ELR (cell line): ENCODE data around the gene CITED1.
A peak's percentile ranks its signal among the peaks of the same experiment; 100 is the strongest.

Source experiments
- DNase-seq: peaks from one replicate; pipeline ENCODE4 v3.0.0-alpha.2; 2015; ENCODE audit warnings: low read depth

CITED1 gene

DNA sequence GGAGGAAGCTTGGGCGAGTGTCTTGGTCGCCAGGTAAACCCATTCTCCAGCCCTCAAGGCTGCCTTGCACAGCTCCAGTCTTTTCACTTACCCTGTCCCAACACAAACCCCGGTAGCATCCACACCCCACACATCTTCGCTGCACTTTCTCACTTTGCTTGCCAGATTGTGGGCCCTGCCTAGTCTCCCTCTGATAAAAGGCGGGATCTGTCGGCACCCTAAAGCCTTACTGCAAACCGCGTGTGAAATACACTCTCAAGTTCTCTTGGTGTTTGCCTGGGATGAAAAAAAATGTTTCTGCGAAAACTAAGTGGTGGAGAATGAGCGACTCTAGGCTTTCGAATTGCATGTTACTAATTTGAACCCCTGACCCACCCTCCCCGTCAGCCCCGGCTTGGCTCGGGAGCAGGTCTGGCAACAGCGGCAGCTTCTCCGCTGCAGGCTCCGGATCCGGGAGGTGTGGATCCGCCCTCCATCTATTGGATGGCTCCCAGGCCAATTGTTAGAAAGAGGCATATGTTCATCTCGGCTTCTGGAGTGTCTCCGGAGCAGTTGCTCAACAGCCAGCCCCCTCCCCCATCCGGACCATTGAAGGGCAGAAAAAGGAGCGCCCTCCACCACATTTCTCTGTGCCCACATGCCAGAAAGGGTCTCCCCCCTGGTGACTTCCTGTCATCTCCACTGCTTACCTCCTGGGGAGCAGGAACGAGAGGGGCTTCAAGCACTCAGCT lies 3.0 kb upstream of the CITED1 start:
- DNase-seq = peak; percentile 65

DNA sequence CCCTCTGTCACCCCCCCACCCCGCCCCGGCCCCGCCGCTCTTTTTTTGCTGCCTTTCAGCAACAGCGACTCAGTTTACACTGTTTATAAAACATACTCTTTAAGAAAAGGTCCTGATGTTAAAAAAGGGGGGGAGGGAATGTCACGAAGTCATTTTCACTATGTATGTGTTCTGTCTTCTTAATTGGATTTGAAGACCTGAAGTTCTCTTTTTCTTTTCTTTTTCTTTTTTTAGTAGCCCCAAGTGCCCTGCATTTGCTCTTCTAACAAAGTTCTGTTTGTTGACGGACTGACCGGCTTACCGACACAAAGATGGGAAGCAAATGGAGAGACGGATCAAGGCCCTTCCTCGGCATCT lies 2.5 kb upstream of the CITED1 start:
- peak; percentile 2 for DNase-seq

DNA sequence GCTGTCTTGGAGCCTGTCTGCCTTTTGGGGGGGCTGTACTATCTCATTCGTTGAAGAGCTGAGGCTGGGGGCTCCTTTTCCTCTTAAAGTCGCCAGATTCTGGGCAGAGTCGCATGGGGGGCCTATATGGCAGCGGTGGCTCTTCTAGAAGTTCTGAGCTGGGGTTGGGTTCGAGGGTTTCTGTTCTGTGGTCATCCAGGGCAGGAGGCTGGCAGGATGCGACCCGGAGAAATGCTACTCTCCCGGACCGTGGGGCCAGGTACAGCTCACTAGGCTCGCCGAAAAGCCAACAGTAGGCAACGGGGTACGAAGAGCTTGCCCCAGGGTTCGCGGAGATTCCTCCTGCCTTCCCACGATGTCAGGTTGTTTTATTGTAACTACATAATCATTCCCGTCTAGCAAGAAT lies 1.9 kb upstream of the CITED1 start:
- no peak for DNase-seq

DNA sequence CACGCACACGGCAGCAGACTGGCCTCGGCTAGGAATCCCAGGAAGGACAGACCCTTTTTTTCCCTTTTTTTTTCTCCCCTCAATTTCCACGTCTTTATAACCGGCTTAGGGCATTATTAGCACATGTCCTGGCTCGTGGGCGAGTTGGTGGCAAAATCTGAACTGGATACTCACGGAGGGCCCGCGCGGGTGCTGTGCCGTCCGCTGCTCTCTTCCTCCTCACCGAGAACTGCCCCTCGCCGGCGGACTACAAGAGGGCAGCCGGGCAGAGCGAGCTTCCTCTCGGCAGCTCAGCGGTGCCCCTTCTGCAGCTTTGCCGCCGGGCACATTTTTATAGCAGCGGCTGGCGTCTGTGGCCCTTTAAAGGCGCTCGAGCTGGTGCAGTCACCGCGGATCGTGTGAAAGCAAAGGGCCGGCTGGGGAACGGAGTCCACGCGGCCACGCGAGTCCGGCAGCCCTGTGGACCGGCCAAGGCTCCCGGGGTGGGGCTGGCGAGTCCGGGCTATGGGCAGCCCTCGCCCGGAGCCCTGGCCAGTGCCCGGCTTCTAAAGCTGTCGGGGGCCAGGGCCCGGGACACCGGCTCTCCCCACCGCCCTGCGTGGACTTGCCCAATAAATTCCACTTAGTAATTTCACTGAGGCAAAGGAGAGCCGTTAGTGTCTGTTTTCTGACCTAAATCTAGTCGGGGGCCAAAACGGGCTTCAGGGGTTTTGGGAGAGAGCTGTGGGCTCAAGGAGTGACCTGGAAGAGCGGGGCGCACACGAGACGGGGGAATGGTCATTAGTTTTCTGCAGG lies 1.3 kb upstream of the CITED1 start:
- DNase-seq = peak; percentile 76

DNA sequence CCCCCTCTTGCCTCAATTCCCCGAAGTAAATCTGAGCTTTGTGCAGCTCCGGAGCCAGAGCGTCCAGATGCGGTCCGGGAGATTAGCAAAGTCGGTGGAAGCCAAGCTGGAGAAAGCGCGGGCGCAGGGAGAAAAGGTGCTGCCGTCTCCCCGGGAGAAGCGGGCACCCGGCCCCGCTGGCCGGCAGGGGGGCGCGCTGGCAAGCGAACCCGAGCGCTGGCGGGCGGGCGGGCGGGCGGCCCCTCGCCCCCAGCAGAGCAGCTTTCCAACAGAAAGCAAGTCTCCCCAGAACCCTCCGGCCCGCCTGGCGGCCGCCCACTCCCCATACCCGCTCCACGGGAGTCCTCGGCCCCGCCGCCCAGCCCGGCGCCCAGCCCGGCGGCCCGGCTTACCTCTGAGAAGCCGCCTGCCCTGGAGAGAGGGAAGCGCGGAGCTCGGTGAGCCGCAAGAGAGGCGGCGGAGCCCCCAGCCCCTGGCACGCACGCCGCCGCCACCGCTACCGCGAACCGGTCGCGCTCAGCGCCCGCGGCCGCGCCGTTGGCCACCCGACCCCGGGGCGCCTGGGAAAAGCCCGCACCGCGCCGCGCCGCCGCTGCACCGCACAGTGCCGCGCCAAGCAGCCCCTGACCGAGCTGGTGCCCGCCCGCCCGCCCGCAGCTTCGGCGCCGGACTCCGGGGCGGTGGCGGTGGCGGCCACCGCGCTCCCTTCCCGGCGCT lies 529 bp upstream of the CITED1 start:
- DNase-seq = peak; percentile 36

DNA sequence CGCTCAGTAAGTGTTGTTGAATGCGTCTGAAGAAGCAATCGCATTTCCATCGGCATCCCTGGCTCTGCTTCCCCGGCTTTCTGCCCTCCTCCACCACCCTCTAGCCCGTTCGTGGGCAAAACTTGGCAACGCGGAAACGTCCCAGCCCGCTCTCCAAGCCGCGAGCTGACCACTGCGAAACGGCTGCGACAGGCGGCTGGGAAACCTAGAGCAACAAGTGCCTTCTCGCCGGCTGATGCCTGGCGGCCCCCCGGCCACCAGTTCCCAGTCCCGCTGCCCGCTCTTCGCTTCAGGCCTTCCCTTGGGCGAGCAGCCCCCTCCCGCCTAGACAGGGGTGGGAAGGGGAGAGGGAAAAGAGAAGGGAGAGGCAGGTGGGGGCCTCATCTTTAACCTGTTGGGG lies 837 bp downstream of the CITED1 start:
- DNase-seq = no peak

DNA sequence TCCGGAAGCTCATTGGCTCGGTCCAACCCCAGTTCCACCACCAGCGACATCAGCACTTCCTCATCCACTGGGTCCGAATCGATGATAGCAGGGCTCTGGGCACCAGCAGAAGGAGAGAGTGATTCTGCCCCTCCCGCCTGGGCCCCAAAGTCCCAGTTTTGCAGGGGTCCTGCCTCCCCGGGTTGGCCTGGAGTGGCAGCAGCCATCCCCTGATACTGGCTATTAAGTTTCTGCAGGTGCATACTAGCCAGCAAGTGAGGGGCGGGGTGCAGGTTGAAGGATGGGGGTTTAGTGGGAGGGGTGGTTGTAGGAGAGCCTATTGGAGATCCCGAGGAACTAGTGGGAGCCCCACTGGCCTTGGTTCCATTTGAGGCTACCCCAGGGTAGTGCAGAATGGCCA lies 3.9 kb downstream of the CITED1 start:
- no peak for DNase-seq

DNA sequence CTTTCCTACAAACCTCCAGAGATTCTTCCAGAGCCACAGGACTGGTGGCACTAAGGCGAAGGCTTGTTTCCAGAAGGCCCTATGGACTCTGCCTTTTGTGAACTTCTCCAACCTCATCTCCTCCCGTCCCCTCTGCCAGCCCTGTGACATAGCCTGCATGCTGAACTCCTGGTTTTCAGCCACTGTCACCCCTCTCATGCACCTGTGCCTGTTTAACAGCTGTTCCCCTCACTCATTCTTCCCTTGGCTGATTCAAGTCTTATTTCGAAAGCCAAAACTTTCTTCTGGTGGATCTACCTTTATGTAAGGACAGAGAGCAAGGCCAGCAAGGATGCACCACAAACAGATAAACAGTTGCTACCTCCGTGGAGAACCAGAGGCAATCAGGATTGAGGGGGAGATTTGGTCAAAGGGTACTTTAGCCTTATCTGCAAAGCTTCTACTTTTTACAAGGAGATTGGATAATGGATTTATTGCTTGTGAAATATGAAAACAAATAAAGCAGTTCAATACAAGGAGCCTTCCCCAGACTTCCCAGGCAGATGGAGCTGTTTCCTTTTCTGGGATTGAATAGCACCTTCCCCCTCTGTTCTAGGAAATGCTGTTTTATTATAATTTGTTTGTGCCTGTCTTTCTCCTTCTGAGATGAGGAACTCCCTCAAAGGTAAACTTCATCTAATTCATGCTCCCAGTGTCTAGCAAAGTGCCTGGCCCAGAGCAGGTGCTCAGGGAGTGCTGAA lies 5.7 kb downstream of the CITED1 start:
- no peak for DNase-seq

DNA sequence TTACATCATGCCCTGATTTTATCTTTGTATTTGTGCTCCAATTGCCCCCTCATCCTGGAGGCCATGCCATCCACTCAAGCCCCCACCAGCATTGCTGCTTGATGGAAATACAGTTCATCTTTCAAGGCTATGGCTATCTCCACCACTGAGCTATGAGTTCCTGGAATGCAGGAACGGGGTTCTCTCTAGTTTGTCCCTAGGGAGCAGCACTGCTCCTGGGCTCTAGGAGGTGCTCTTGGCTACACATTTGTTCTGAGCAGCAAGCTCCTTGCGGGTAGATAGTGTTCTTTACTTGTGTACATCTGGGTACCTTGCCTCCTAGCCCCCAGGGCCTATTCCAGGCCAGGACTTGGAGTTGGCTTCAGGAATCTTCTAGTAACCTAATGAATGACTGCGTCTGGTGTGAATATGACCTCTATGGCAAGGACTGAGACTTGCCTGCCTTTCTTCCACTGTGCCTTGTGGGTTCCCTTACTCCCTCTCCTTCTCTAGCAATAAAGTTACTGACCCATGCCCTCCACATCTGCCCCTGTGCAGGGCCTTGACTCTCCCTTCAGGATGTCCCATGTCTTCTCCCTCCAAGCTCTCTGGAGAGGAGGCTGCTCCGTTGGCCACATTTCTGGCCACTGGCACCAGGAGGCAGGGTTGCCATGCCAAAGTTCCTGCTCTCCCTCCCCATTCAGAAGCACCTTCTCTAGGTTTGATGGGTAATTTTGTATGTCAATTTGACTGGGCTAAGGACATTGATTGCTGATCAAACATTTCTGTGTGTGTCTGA lies 7.6 kb downstream of the CITED1 start:
- peak; percentile 40 for DNase-seq

DNA sequence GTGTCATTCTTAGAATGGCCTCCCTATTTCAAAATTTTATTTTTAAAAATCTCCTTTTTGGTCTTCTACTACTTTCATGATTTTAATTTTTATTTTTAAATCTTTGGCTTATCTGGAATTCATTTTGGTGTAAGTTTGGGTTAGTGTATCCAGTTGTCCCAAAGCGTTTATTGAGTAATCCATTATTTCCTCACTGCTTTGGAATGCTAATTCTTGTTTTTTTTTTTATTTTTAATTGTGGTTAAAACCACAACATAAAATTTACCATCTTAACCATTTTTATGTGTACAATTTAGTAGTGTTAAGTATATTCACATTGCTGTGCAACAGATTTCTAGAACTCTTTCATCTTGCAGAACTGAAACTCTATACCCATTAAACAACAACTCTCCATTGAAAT lies 8.7 kb downstream of the CITED1 start:
- DNase-seq = no peak

DNA sequence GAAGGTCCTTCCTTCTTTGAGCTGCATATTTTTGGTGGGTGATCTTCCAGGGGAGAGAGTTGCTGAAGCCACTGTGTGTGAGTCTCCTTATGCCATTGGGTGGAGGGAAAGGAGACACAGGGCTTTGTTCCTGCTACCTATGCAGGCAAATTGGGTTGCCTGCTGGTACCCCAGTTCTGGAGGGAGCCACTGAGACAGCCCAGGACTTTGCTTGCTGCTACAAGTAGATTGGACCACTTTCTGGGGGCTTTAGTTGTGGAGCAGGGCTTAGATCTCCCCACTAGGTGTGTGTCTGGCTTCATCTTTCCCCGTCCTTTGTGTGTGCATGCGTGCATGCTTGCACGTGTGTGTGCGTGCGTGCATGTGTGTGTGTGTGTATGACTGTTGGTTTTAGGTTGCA lies 10.0 kb downstream of the CITED1 start:
- DNase-seq = no peak

DNA sequence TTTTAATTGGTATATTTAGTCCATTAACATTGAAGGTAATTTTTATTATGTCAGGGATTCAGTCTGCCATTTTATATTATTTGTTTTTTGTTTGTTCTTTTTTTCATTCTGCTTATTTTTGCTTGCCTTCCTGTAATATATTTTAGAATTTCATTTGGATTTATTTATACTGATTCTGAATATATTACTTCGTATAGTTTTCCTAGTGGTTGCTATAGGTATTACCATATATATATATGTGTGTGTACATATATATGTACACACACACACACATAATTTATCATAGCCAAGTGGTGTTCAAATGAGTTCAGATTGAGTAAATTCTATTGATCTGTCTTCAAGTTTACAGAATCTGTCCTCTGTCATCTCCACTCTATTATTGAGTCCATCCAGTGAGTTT lies 11.2 kb downstream of the CITED1 start:
- peak; percentile 13 for DNase-seq

DNA sequence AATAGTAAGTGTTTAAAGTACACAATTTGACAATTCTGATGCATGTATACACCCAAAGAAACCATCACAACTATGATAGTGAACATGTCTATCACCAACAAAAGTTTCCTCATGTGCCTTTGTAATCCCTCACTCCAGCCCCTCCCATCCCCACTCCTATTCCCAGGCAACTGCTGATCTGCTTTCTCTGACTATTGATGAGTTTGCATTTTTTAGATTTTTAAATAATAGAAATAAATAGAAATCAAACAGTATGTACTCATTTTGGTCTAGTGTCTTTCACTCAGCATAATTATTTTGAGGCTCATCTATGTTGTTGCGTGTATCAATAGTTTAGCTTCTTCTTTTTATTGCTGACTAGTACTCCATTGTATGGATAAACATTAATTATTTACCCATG lies 23.4 kb downstream of the CITED1 start:
- DNase-seq = no peak

DNA sequence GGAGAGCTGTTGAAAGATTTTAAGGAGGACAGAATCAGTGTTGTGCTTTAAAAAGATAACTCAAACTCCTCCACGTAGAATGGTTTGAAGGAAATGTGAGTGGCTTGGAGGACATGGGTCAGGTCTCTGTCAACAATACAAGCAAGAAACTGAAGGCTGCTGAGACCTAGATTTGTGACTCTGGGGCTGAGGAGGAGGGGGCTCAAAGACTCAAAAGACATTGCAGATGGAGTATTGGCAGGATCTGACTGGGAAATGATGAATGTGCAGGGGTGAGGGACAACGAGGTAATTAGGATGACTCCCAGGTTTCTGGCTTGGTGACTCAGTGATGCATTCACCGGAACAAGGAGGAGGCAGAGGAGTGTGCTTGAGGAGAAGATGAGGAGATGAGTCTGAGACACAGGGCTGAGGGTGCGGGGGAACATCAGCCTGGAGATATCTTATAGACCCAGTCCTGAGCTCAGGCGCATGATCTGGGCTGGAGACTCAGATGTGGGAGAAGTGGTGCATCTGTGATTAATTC lies 25.3 kb downstream of the CITED1 start:
- DNase-seq = peak; percentile 84

DNA sequence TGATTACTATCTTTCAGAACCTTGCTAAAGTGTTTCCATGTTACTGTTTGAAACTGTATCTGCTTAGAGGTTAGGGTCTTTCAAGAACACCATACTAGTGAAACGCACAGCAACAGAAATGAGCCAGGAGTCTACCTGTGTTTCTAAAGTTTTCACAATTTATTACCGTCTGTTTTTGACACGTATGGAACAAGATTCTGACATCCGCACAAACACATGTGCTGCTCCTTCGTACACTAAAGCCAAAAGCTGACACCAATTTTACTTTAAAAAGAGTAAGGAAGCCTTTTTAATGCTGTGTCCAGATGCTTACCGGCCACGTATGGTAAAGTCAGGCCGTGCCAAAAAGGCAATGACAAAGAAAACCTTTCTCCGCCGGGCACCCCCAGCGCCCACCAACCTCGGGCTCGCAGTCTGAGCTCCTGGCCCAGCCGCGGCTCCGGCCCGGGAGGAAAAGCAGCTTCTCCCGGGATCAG lies 29.2 kb downstream of the CITED1 start:
- no peak for DNase-seq

DNA sequence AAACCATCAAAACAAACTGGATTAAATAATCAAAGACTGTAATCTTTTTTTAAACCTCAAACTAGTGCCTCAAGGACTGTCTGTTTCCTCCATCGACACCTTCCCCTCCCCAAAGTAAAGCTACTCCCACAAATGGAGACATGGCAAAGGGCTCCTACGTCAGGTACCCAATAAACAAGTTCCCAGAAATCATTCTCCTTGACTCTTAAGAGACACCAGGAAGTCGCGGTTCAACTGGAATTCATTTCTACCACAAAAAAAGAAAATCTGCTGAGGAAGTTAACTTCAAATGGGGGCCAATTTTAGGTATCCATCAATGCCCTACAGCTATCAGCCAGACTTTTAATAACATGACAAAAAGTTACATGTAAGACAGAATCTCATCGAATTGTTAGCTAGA lies 31.2 kb downstream of the CITED1 start:
- DNase-seq = peak; percentile 45

DNA sequence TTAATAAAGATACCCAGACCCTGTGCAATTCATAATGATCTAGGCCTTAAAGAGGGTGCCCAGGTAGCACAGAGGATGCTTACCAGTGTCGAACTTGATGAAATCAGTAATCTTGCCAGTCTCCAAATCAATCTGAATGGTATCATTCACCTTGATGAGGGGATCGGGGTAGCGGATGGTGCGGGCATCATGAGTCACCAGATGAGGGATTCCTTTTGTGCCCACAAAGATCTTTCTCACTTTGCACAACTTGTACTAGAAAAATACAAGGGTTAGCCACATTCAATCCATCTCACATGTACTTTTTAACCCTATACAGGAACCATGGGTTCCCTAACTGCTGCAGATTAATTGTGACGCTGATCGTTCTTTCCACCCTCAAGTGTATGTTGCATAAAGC lies 32.0 kb downstream of the CITED1 start:
- DNase-seq = peak; percentile 46

DNA sequence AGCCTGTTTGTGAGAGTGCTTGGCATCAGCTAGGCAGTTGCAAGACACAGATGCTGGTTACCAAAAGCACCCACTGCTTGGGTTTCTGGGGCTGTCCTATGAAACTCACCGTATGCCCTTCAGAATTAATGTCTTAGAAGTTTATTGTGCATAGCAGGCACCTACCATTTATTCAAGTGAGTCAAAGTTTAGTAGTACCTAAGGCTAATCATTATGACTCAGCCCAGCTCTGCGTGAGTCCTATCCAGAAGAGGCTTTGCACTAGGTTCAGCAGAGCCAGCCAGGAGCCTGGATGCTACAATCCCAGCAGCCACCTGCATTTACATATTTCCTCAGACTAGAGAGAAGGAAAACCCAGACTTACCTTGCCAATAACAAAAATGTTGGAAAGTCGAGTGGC lies 32.8 kb downstream of the CITED1 start:
- DNase-seq = peak; percentile 85

DNA sequence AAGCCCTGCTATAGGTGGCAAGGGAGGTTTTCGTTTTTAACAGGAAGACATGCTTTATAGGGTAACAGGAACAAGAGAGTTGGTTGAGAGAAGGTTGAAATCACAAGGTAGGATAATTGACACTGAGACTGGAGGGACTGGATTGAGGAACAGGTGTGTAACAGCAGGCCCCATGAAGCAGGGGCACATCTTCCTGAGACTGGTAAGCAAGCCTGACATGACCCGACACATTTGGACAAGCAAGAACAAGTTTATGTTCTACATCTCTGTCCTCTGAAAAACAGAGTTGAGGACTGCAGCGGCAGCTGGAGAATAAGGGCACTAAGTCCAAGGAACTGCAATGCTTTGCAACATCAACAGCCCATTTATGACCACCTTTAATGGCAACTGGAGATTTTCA lies 33.9 kb downstream of the CITED1 start:
- no peak for DNase-seq

DNA sequence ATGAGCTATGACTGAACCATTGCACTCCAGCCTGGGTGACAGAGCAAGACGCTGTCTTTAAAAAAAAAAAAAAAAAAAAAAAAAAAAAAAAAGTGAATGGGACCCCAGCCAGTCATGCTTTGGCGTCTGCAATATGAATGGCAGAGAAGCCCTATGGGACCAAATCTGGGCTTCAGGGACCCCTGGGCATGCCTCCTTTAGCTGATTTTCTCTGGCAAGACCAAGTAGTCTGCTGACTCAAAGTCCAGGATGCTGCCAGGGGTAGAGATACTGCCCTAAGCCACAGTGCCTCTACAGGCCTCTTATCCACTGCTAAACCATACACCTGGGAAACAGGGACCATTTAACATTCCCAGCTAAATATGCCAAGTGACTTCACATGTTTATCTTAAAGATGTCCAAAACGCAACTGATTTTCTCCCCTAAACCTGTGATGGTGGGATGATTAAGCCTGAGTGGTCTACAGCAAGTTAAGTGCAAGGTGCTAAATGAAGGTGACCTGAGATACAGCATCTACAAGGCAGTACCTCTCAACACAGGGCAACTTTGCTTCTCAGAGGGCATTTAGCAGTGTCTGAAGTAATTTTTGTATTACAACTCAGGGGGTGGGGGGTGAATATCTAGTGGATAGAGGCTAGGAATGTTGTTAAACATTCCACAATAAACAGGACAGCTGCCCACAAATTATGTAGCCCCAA lies 34.5 kb downstream of the CITED1 start:
- DNase-seq = no peak
